Lower lobe of right lung (tissue), 2 donors: ENCODE data around the gene MAGI3. TPM values are rescaled to one million over a fixed set of nuclear protein-coding genes. Genes with fewer than 3 reads are reported as not detected.

ENCODE experiments used
- ATAC-seq, 2 donors: fragments of 200-7000 bp; cut with Tn5 transposase; one replicate each; pipeline ENCODE4 v1.9.1; 2020 to 2022; ENCODE audit warnings: mild to moderate bottlenecking in 2 of 2, moderate library complexity in 2 of 2
- DNase-seq: peaks from one replicate; pipeline ENCODE4 v3.0.0-alpha.2; 2020
- H3K27ac ChIP-seq: fragments of 200-600 bp; one replicate; pipeline ENCODE4 v1.8.0; 2022
- H3K27me3 ChIP-seq: fragments of 200-600 bp; one replicate; pipeline ENCODE4 v1.8.0; 2022; ENCODE audit warnings: low read depth
- H3K36me3 ChIP-seq: fragments of 200-600 bp; one replicate; pipeline ENCODE4 v1.8.0; 2022; ENCODE audit warnings: mild to moderate bottlenecking
- H3K4me1 ChIP-seq: fragments of 200-600 bp; one replicate; pipeline ENCODE4 v1.8.0; 2022
- H3K4me3 ChIP-seq: fragments of 200-600 bp; one replicate; pipeline ENCODE4 v1.8.0; 2022; ENCODE audit warnings: mild to moderate bottlenecking
- H3K9me3 ChIP-seq: fragments of 200-600 bp; one replicate; pipeline ENCODE4 v1.8.0; 2022
- CTCF ChIP-seq: fragments of 200-600 bp; IDR thresholded peaks from one replicate; pipeline ENCODE4 v1.8.0; 2022; ENCODE audit warnings: antibody characterized with exemption, mild to moderate bottlenecking
- intact Hi-C: fragments of 100-400 bp; cut with DNase I; formaldehyde crosslinking; loops from one replicate; pipeline ENCODE4 v1.11.0; 2022
- total RNA-seq: library from RNA; stranded (reverse); fragmentation: NEBNext Ultra II Directional; extraction: Animal tissue kit (Norgen Biotek cat#: 25700); gene quantifications from one replicate; pipeline ENCODE4 v1.2.1, GENCODE V29; 2021
- donor health status: DM: no; HTN: yes; CAD: no; lungs with severe emphysema.

MAGI3 gene
- total RNA-seq, 1 donor from 2014 or later = 69.9 TPM

DNA sequence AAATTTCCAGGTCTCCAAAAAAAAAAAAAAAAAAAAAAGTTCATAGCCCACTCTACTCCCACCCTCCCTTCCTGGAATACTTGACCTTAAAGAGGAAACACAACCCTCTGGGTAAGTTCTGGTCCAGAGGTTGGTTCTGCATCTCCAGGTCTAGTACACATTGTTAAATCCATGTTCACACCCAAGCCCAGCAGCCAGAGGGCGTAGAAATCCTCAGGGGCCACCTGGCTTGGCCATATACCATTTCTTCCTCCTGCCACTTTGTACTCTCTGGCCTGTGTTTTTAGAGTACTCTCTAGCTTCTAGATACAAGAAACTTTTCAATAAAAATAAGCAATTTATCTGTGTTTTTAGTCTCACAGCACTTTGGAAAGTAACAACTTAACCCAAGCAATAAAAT, 279.7 kb downstream of the MAGI3 start:
- H3K9me3 ChIP-seq = no peaks in the 10 kb centered on the region
- peaks cover 31% of the 10 kb centered on the region for H3K36me3 ChIP-seq
- no peak overlapping the region for H3K27ac ChIP-seq
- ATAC-seq (no peak), DNase-seq (no peak)
- no peak for TF ChIP-seq CTCF
- intact Hi-C loops = no loop called here
- H3K4me3 ChIP-seq = no peak overlapping the region
- no peaks in the 10 kb centered on the region for H3K27me3 ChIP-seq
- H3K4me1 ChIP-seq = no peaks in the 10 kb centered on the region

- no peaks in the 10 kb centered on the region for H3K9me3 ChIP-seq
- intact Hi-C loops = no loop called here
- H3K36me3 ChIP-seq = peaks cover 31% of the 10 kb centered on the region
These were observed 280.3 kb downstream of the MAGI3 start for GRCh38 chr1:113670650-113671049.

GRCh38 chr1:113672491-113672890, 282.2 kb downstream of the MAGI3 start:
- H3K27me3 ChIP-seq = no peaks in the 10 kb centered on the region
- no peak overlapping the region for H3K27ac ChIP-seq
- H3K9me3 ChIP-seq = no peaks in the 10 kb centered on the region
- intact Hi-C loops = no loop called here
- no peak for TF ChIP-seq CTCF
- ATAC-seq (no peak), DNase-seq (no peak)
- H3K36me3 ChIP-seq = peaks cover 20% of the 10 kb centered on the region
- H3K4me1 ChIP-seq = no peaks in the 10 kb centered on the region
- no peak overlapping the region for H3K4me3 ChIP-seq

More at GRCh38 chr1:113670650-113671049, 280.3 kb downstream of the MAGI3 start:
- no peak for DNase-seq
- H3K27ac ChIP-seq = no peak overlapping the region
- no peak for ATAC-seq
- no peaks in the 10 kb centered on the region for H3K27me3 ChIP-seq
- TF ChIP-seq CTCF = no peak
- no peak overlapping the region for H3K4me3 ChIP-seq
- no peaks in the 10 kb centered on the region for H3K4me1 ChIP-seq

DNA sequence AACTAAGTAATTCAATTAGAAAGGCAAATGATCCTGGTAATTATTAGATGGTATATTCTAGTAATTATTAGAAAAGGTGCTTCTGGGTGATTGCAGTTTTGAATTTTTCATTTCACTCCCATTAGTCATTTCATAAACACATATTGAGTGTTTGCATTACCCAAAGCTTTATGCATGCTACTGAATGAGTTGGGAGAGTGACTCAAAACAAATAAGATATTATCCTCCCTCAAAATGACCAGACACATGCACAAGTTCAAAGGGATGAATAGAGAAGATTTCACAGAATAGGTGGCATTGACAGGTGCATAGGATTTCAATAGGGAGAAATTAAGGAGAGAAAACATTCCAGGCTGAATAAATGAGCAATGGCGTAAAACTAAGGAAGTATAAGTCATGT, 284.3 kb downstream of the MAGI3 start:
- no peak for TF ChIP-seq CTCF
- no peaks in the 10 kb centered on the region for H3K27me3 ChIP-seq
- peaks cover 20% of the 10 kb centered on the region for H3K36me3 ChIP-seq
- intact Hi-C loops = no loop called here
- DNase-seq (no peak), ATAC-seq (no peak)
- no peak overlapping the region for H3K27ac ChIP-seq
- no peaks in the 10 kb centered on the region for H3K4me1 ChIP-seq
- no peak overlapping the region for H3K4me3 ChIP-seq
- no peaks in the 10 kb centered on the region for H3K9me3 ChIP-seq

- intact Hi-C loops = no loop called here
- ATAC-seq (no peak), DNase-seq (no peak)
- Histone ChIP-seq H3K36me3 (peaks cover 20% of the 10 kb centered on the region), H3K27me3 (no peaks in the 10 kb centered on the region), H3K9me3 (no peaks in the 10 kb centered on the region), H3K4me1 (no peaks in the 10 kb centered on the region), H3K4me3 (no peak overlapping the region), H3K27ac (no peak overlapping the region)
- no peak for TF ChIP-seq CTCF
These were observed 285.0 kb downstream of the MAGI3 start for GRCh38 chr1:113675302-113675701.

- Histone ChIP-seq H3K4me1 (no peaks in the 10 kb centered on the region), H3K27me3 (no peaks in the 10 kb centered on the region), H3K27ac (no peak overlapping the region), H3K36me3 (peaks cover 20% of the 10 kb centered on the region), H3K4me3 (no peak overlapping the region), H3K9me3 (no peaks in the 10 kb centered on the region)
- ATAC-seq (no peak), DNase-seq (no peak)
- intact Hi-C loops = no loop called here
- TF ChIP-seq CTCF = no peak
These were observed 286.2 kb downstream of the MAGI3 start for GRCh38 chr1:113676524-113676923.
